Neural cell (in vitro differentiated cells): ENCODE data around the gene KCNG3.

Experiments
- CTCF ChIP-seq: fragments of 450-650 bp; IDR thresholded peaks from 2 replicates; pipeline ENCODE4 v1.5.1; 2014; ENCODE audit warnings: antibody characterized with exemption, mild to moderate bottlenecking, moderate library complexity; ENCODE audit not compliant: poor library complexity, severe bottlenecking
- EP300 ChIP-seq: fragments of 450-650 bp; conservative IDR thresholded peaks from 2 replicates; pipeline ENCODE4 v1.6.1; 2014; ENCODE audit warnings: antibody characterized with exemption, mild to moderate bottlenecking, moderate library complexity; ENCODE audit not compliant: poor library complexity, severe bottlenecking
- EZH2 ChIP-seq: fragments of 200-600, 300-800 bp; shearing (Covaris generic), sonication (generic); IDR thresholded peaks from 2 replicates; pipeline ENCODE4 v1.6.1; 2014; ENCODE audit warnings: antibody characterized with exemption, low read length, borderline replicate concordance, mild to moderate bottlenecking; ENCODE audit not compliant: insufficient read depth, poor library complexity, severe bottlenecking
- POLR2AphosphoS5 ChIP-seq: IDR thresholded peaks from 2 replicates; pipeline ENCODE4 v1.6.1; 2012
- REST ChIP-seq: IDR thresholded peaks from 2 replicates; pipeline ENCODE4 v1.6.1; 2012; ENCODE audit warnings: borderline replicate concordance
- TAF1 ChIP-seq: IDR thresholded peaks from 2 replicates; pipeline ENCODE4 v1.6.1; 2012; ENCODE audit warnings: low read depth

- no peak for TF ChIP-seq POLR2AphosphoS5
- no peak for TF ChIP-seq CTCF
- no peak for TF ChIP-seq REST
- TF ChIP-seq EZH2 = no peak
- TF ChIP-seq TAF1 = no peak
- TF ChIP-seq EP300 = no peak
These were observed 16.4 kb upstream of the KCNG3 start for GRCh38 chr2:42510191-42510590.
